Stimulated activated CD8-positive, alpha-beta memory T cell treated with anti-CD3 and anti-CD28 coated beads, Interleukin-15, amount 100 ng/mL, for 24 hours (primary cell): ENCODE measurements around the gene KAZN.

Experiments used
- DNase-seq: peaks from one replicate; pipeline ENCODE4 v3.0.0-alpha.2; 2020; ENCODE audit warnings: low read depth

Gene KAZN

DNA sequence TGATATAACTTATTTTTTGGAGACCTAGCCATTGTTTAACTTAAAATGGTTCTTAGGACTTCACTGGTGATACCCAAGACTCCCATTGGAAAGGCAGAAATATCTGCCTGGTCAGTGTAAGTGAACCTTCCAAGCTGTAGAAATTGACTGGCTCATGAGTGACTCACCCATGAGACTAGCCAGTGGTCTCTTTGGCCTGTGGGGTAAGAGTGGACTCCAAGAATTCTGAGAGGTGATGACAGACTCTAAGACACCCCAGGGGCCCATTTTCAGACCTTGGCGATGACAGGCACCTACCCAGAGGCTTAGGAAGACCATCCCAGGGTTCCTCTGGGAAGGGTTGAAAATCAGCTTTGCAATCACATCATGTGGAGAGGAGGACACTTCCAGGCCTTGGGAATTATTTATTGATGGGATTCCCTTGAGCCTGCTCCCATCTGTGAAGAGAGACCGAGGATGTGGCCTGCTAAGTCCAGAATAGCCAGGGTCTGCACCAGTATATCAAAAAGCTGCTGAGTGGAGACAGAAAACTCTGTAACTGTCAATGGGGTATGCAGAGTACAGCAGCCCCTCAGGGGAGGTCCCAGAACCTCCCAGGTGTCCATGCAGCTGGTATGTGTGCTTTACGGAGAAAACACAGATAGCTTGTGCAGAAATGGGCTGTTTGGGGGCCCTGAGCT is 78.9 kb downstream of the KAZN start:
- no peak for DNase-seq

DNA sequence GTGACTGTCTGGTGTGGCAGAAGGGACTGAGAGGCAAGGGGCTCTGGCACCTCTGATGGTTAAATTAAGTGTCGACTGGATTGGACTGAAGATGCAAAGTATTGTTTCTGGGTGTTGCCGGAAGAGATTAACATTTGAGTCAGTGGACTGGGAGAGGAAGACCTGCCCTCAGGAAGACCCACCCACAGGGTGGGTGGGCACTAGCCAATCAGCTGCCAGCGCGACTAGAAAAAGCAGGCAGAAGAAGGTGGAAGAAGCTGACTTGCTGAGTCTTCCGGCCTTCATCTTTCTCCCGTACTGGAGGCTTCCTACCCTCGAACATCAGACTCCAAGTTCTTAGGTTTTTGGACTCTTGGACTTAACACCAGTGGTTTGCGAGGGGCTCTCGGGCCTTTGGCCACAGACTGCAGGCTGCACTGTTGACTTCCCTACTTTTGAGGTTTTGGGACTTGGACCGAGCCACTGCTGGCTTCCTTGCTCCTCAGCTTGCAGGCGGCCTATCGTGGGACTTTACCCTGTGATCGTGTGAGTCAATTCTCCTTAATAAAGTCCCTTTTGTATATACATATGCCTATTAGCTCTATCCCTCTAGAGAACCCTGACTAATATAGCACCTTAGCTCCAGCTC is 79.6 kb downstream of the KAZN start:
- no peak for DNase-seq

DNA sequence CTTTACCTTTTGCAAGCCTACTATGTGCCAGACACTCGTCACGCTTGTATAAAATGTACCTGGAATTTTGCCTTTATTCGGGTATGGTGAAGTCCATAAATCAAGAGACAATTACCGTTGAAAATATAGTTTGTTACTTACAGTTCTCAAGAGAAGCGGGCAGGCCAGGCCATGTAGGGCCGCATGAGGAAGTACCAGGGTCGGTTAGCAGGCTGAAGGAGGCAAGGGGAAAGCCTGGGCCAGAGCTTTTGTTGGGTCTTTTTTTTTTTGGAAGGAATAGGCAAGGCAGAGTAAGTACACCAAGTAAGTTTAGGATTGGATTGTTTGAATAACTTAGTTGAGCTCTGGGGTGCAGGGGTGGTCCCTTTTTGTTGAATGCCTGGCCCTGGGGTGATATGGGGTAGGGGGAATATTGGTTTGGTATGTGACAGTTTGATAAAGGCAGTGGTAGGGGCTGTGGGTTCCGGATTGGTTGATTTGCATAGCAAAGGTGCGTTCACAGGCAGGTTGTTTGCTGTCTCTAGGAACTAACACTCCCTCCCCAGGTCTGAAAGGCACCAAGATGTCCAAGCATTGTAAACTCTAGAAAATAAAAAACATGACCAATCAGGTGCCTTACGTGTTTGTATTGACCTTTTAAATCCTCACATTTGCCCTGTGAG is 80.7 kb downstream of the KAZN start:
- DNase-seq, result no peak

- DNase-seq, result no peak
Observed at GRCh38 chr1:14681182-14681581, 82.7 kb downstream of the KAZN start.

DNA sequence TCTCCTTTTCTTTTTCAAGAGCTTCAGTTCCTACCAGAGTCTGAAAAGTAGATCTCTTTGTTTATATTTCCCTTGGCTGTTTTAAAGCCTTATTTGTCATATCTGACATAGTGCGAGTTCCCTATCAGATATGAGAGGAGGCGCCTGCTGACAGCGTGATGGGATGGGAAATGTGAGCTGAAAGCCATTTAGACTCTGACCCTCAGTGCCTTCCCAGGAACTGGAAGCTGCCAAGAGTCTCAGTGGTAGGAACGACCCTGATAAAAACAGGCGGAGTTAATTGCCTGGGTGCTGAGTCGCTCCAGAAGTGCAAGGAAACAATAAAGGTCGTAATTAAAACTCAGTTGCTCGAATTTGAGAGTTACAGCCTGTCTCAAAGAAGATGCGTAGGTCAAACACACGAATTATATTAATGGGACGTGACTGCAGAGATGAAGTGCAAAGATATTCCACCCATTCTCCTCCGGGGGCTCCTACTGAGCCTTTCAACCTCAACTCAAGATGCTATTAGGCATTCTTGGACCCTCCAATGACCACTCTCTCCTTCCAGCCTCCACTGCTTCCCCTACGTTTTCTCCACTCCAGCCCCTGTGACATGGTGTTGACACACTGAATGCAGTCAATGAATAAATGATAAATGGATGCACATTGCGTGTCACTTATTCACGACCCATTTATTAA is 84.6 kb downstream of the KAZN start:
- no peak for DNase-seq

GRCh38 chr1:14685078-14685477 is 86.6 kb downstream of the KAZN start:
- no peak for DNase-seq

DNA sequence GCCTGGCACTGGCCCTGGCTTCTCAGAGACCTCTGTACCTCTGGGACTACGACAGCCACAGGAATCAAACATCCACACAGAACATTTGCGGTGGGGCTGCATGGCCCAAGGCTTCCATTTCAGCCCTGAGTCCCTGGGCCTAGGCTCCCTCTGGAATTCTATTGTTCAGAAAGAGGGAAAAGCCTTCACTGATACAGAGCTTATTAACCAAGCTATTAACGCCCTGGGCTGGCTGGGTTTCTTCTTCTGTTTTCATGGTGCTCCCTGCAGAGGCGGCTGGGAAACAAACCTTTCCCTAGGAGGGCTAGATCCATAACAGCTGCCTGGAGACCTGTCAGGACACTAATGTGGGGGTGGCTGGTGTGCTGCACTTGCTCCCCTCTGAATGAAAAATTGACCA is 88.2 kb downstream of the KAZN start:
- no peak for DNase-seq

DNA sequence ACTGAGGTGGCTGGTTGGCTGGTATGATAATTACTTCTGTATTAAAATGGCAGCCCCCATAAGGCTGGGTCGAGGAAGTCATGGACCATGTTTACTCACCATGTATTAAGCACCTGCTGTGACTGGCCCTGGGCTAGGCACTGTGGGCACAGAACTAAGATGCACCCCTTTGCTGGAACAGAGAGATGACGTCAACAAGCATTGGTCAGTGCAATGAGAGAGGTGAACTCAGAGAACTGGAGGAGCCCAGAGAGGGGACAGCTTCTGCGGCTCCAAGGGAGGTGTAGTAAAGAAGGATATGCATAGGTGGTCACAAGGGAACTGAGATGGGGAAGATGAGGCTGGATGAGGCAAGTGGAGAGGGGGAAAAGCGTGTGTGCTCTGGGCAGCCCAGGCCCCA is 88.7 kb downstream of the KAZN start:
- no peak for DNase-seq

GRCh38 chr1:14689996-14690615 is 91.6 kb downstream of the KAZN start:
- DNase-seq, result no peak

- DNase-seq, result no peak
Observed at GRCh38 chr1:14693949-14694348, 95.5 kb downstream of the KAZN start.

- no peak for DNase-seq
Observed at GRCh38 chr1:14694589-14694988, 96.1 kb downstream of the KAZN start.

DNA sequence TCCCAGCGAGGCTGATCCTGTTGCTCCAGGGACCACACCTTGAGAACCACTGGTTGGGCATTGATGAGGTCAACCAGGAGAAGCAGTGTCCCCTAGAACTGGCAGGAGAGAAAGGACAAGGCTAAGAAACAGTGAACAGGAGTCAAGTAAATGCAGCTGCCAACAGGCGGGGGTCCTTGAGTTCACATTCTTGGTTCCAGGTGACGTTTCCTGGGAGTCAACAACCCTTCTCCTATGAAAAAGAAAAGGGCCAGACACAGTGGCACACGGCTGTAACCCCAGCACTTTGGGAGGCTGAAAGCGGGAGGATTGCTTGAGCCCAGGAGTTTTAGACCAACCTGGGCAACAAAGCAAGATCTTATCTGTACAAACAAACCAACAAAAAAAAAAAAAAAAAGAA is 98.3 kb downstream of the KAZN start:
- DNase-seq, result no peak

DNA sequence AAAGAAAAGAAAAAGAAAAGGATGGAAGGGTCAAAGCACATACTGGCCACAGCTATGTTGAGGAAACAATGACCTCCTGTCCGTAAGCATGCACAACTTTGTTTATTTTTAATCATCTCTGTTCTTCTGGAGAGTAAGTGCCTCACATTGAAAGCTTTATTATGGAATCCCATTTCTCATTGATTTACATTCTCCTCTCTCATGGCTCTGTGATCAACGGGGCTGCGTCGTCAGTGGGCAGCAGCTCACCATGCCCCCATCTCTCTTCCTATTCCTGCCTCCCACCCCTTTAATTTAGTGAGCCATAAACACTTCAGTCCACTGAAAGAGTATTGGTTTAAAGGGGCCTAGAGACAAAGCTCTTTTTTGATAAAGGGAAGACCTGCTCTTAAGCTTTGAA is 98.9 kb downstream of the KAZN start:
- DNase-seq, result no peak

DNA sequence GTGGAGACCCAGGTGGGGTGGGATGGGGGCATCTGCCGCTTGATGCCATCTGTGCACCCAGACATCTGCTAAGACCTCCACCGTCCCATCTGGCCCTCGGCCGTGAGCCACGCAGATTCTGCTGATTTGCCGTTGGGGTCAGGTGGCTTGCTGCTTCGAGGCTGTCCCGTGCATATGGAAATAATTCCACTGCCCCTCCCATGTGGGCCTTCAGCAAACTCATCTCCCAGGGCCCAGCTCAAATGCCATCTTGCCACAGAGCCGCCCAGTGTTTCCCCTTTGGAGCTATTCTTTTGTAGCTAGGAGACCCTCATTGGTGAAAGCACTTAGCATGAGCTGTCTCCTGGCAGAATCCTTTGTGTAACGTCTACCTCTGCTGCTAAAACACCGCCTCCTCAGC is 99.8 kb downstream of the KAZN start:
- no peak for DNase-seq

DNA sequence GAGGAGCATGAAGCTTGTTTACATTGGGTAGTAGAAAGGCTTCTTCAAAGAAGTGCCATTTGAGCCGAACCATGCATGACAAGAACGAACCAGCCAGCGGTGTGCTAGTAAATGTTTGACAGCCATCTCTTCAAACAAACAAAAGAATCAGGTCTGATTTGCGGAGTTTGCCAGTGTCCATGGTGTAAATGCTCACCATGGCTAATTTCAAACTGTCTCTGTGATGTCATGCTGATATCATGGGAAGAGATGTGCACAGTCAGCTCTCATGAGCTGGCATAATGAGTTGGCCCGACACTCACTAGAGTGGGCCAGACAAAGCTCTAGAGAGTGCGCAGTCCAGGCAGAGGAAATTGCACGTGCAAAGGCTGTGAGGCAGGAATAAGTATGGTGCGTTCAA is 101.1 kb downstream of the KAZN start:
- DNase-seq, result no peak

- DNase-seq, result no peak
Observed at GRCh38 chr1:14704846-14705245, 106.4 kb downstream of the KAZN start.

DNA sequence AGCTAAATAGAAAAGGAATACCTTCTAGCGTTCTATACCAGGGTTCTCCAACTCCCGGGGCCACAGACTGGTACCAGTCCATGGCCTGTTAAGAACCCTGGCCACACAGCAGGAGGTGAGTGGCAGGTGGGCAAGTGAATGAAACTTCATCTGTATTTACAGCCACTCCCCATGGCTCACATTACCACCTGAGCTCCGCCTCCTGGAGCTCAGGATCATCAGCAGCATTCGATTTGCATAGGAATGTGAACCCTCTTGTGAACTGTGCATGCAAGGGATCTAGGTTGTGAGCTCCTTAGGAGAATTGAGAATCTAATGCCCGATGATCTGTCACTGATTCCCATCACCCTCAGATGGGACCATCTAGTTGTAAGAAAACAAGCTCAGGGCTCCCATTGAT is 107.3 kb downstream of the KAZN start:
- no peak for DNase-seq

DNA sequence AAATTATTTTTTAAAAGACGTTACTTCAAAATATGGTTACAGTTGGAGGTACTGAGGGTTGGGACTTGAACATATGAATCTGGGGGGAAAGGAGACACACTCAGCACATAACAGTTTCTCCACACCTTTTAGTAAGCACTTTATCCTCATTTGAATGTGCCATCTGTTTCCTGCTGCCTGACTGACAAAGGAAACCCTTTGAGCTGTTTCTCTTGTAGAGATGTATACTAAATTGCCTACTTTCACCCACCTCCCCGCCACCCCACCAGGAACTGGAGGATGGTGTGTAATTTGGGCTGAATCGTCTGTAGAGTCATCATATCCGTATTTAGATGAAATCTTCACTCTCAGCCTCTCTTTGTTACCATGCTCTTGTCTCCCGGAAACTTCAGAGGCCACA is 108.1 kb downstream of the KAZN start:
- no peak for DNase-seq

DNA sequence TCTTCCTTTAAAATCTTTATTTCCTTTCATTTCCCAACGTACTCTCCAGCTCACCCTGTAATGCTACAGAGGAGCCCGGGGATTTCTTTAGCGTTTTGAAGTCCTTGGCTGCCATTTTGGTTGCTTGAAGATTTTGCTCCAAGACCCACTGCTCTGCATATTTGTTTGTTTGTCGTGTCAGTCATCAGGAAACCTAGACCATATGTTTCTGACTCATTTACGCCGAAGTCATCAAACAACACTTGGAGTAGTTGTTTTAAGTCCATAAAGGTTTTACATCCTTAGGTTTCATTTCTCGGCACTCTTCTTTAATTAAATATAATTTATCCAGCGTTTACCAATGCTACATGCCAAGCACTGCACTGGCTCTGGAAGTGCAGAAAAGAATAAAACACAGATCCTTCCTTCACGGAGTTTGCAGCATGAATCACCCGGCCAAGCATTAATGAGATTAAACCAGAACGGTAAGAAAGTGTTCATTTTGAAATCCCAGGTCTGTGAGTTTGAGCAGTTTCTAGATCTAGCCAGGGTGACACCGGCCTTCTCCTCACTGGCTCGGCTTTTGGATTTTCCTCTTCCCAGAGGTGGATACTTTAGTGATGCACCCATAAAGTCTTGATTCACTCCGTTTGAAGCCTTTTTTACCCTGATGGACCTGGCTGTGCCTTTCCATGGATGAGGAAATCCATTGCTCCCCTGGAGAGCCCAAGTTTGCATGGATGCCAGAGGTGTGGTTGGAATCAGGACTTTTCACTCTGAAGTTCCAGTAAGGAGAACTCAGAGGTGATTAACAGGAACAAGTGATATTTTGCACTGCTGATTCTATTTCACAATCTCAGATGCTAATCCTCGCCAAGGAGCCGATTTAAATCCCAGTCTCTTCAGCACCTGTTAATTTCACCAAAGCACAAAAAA is 109.3 kb downstream of the KAZN start:
- no peak for DNase-seq

GRCh38 chr1:14710331-14710730 is 111.8 kb downstream of the KAZN start:
- no peak for DNase-seq

DNA sequence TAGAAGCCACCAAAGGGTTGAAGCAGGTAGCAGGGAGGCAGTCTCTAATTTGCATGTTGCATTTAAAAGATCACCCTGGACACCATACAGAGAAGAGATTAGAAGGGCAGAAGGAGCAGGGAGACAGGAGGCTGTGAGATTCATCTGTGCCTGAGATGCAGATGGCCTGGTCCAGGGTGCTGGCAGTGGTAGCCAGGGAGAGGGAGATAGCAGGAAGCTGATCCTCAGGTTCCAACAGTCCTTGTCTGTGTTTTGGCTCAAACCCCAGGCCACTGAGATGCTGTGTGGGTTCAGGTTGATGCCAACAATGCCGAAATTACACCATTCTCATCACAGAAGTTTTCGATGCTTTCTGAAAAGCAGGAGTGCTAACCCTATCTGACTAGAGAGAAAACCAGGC is 113.7 kb downstream of the KAZN start:
- DNase-seq, result no peak

DNA sequence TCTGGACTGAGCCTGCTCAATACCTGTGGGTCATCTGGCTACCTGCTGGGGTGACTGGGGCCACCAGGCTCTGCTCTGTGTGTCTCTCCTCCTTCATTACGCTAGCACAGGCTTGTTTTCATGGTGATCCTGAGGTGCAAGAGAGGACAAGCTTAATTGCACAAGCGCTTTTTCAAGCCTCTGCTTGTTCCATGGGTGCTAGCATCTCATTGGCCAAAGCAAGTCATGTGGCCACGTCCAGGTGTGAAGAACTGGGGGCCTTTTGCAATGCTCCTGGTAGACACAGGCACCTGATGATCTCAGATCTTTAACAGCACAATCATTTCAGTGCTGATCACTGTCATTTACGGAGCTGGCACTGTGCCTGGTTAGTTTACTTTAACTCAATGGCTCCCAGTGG is 114.6 kb downstream of the KAZN start:
- DNase-seq, result no peak
